IMR-90 (cell line): ENCODE measurements around the gene TOB2. TPM values are rescaled to one million over a fixed set of nuclear protein-coding genes. Genes with fewer than 3 reads are reported as not detected.

ENCODE experiments used
- ATAC-seq: fragments of 200-7000 bp; cut with Tn5 transposase; 2 replicates; pipeline ENCODE4 v1.9.1; 2020; ENCODE audit warnings: low read depth, mild to moderate bottlenecking, moderate library complexity
- BruUV-seq: library from RNA; stranded (reverse); fragments of 400-500 nt; replicated peaks from 2 replicates; lab custom pipeline; 2021; lab: Mats Ljungman, UMichigan
- CTCF ChIA-PET: fragments of 300-600 bp; formaldehyde crosslinking; extraction: SDS; loops from one replicate; lab custom pipeline; 2021; ENCODE audit warnings: antibody characterized with exemption; lab: Yijun Ruan, JAX
- POLR2A ChIA-PET: fragments of 300-600 bp; sonication (Branson Sonifier 250); formaldehyde crosslinking; loops from one replicate; lab custom pipeline; 2022; ENCODE audit warnings: antibody characterized with exemption; ENCODE audit not compliant: unreplicated experiment; lab: Charles Lee
- DNase-seq: peaks from one replicate; pipeline ENCODE4 v3.0.0; 2013
- H2AFZ ChIP-seq: replicated peaks from 2 replicates; pipeline ENCODE3; 2013; ENCODE audit warnings: low read length, mild to moderate bottlenecking; ENCODE audit not compliant: poor library complexity
- H2AK5ac ChIP-seq: 2 replicates; pipeline ENCODE4 v1.6.1; 2013; ENCODE audit warnings: low read depth, low read length, inconsistent platforms
- H2AK9ac ChIP-seq: replicated peaks from 2 replicates; pipeline ENCODE3; 2013; ENCODE audit warnings: mild to moderate bottlenecking, low read depth, low read length, moderate library complexity; ENCODE audit not compliant: poor library complexity
- H2BK120ac ChIP-seq: 2 replicates; pipeline ENCODE4 v1.6.1; 2013; ENCODE audit warnings: low read depth, low read length, inconsistent platforms
- H2BK15ac ChIP-seq: 3 replicates; pipeline ENCODE4 v1.6.1; 2013; ENCODE audit warnings: low read depth, low read length, inconsistent platforms
- H2BK20ac ChIP-seq: 2 replicates; pipeline ENCODE4 v1.6.1; 2013; ENCODE audit warnings: low read depth, mild to moderate bottlenecking, inconsistent platforms, low read length, moderate library complexity
- H2BK5ac ChIP-seq: 2 replicates; pipeline ENCODE4 v1.6.1; 2013; ENCODE audit warnings: mild to moderate bottlenecking, low read depth, low read length, inconsistent platforms; ENCODE audit not compliant: poor library complexity, severe bottlenecking
- H3K14ac ChIP-seq: replicated peaks from 2 replicates; pipeline ENCODE4 v1.6.1; 2013; ENCODE audit warnings: low read depth, low read length, inconsistent platforms
- H3K18ac ChIP-seq: 2 replicates; pipeline ENCODE4 v1.6.1; 2013; ENCODE audit warnings: low read depth, low read length, control low read depth
- H3K23ac ChIP-seq: 2 replicates; pipeline ENCODE4 v1.6.1; 2013; ENCODE audit warnings: low read depth, low read length, inconsistent platforms
- H3K27ac ChIP-seq: 2 replicates; pipeline ENCODE4 v1.5.1; 2013; ENCODE audit warnings: mild to moderate bottlenecking, control low read depth, low read length; ENCODE audit not compliant: insufficient read depth
- H3K27me3 ChIP-seq: 2 replicates; pipeline ENCODE4 v1.6.1; 2013; ENCODE audit warnings: low read length; ENCODE audit not compliant: control insufficient read depth, insufficient read depth
- H3K36me3 ChIP-seq: 2 replicates; pipeline ENCODE4 v1.6.1; 2013; ENCODE audit warnings: low read length, mixed read lengths; ENCODE audit not compliant: control insufficient read depth, insufficient read depth
- H3K4ac ChIP-seq: 2 replicates; pipeline ENCODE4 v1.6.1; 2013; ENCODE audit warnings: low read depth, low read length, inconsistent platforms
- H3K4me1 ChIP-seq: 2 replicates; pipeline ENCODE4 v1.6.1; 2013; ENCODE audit warnings: low read length, mixed read lengths; ENCODE audit not compliant: control insufficient read depth, insufficient read depth
- H3K4me2 ChIP-seq: 2 replicates; pipeline ENCODE4 v1.6.1; 2013; ENCODE audit warnings: low read depth, mild to moderate bottlenecking, control low read depth, low read length, moderate library complexity
- H3K4me3 ChIP-seq: 2 replicates; pipeline ENCODE4 v1.5.1; 2013; ENCODE audit warnings: low read depth, mild to moderate bottlenecking, control low read depth, low read length, moderate library complexity; ENCODE audit not compliant: insufficient read depth
- H3K56ac ChIP-seq: 2 replicates; pipeline ENCODE4 v1.6.1; 2013; ENCODE audit warnings: low read length, inconsistent platforms; ENCODE audit not compliant: insufficient read depth; ENCODE audit errors: extremely low read depth
- H3K79me1 ChIP-seq, 2 experiments: 2 replicates each; pipeline ENCODE4 v1.6.1; 2013; ENCODE audit warnings: low read length in 2 of 2, inconsistent platforms in 1 of 2, low read depth in 1 of 2
- H3K9ac ChIP-seq: 2 replicates; pipeline ENCODE4 v1.6.1; 2013; ENCODE audit warnings: low read depth, low read length, control low read depth
- H3K9me1 ChIP-seq: 2 replicates; pipeline ENCODE4 v1.6.1; 2013; ENCODE audit warnings: low read length, inconsistent platforms; ENCODE audit not compliant: insufficient read depth
- H3K9me3 ChIP-seq: 2 replicates; pipeline ENCODE4 v1.6.1; 2013; ENCODE audit warnings: low read length; ENCODE audit not compliant: control insufficient read depth, insufficient read depth
- H4K20me1 ChIP-seq: 2 replicates; pipeline ENCODE4 v1.6.1; 2013; ENCODE audit warnings: low read length, inconsistent platforms; ENCODE audit not compliant: insufficient read depth
- H4K5ac ChIP-seq: 2 replicates; pipeline ENCODE4 v1.6.1; 2013; ENCODE audit warnings: mild to moderate bottlenecking, low read depth, low read length, control low read depth
- H4K8ac ChIP-seq, 2 experiments: 2 replicates each; pipeline ENCODE4 v1.6.1; 2013; ENCODE audit warnings: low read depth in 2 of 2, low read length in 2 of 2, control low read depth in 1 of 2, inconsistent platforms in 1 of 2
- H4K91ac ChIP-seq: 2 replicates; pipeline ENCODE4 v1.6.1; 2013; ENCODE audit warnings: low read depth, low read length, inconsistent platforms; ENCODE audit not compliant: insufficient read depth
- CHD1 ChIP-seq: IDR thresholded peaks from 2 replicates; pipeline ENCODE4 v1.6.1; 2012; ENCODE audit warnings: low read depth, low read length, improper control_type of control experiment
- FOS ChIP-seq: fragments of 150-350 bp; IDR thresholded peaks from 2 replicates; pipeline ENCODE4 v1.6.1; 2016; ENCODE audit warnings: low read depth, low read length
- MXI1 ChIP-seq: IDR thresholded peaks from 2 replicates; pipeline ENCODE4 v1.6.1; 2012; ENCODE audit warnings: low read depth, mild to moderate bottlenecking, low read length, moderate library complexity, borderline replicate concordance
- POLR2A ChIP-seq: IDR thresholded peaks from 2 replicates; pipeline ENCODE4 v1.6.1; 2012; ENCODE audit warnings: mild to moderate bottlenecking, low read depth, low read length
- RCOR1 ChIP-seq: IDR thresholded peaks from 2 replicates; pipeline ENCODE4 v1.6.1; 2012; ENCODE audit warnings: mild to moderate bottlenecking, low read length, improper control_type of control experiment; ENCODE audit not compliant: insufficient replicate concordance
- WGBS, 2 experiments: methylation state at CpG; one replicate each; pipeline versions ENCODE4 v1.1.5 to v1.1.7; 2013; ENCODE audit warnings: missing lambda C conversion rate in 2 of 2; ENCODE audit not compliant: insufficient read length in 1 of 2; ENCODE audit errors: extremely low coverage in 2 of 2; 5-methylcytosine and 5-hydroxymethylcytosine counted together
- dilution Hi-C: fragments of 300-500 bp; cut with HindIII; formaldehyde crosslinking; loops from one replicate; pipeline ENCODE4 v1.14.3; 2018; ENCODE audit warnings: low sequenced_read_pairs; ENCODE audit not compliant: unreplicated experiment
- in situ Hi-C: fragments of 300-500 bp; cut with MboI; formaldehyde crosslinking; loops from 3 replicates; pipeline ENCODE4 v1.14.3; 2019; ENCODE audit warnings: low sequenced_read_pairs, inconsistent platforms, mixed read lengths
- intact Hi-C: fragments of 100-400 bp; cut with micrococcal nuclease; formaldehyde crosslinking; loops from 2 replicates; pipeline ENCODE4 v1.10.0; 2022
- polyA plus RNA-seq, 3 experiments: library from polyadenylated mRNA; depleted of rRNA; stranded (reverse); fragments of >200 nt; gene quantifications; 2 replicates each; pipeline ENCODE4 v1.2.3, GENCODE V29; 2012; ENCODE audit warnings: low replicate concordance in 1 of 3
- total RNA-seq: library from RNA; depleted of rRNA; stranded (reverse); fragments of >200 nt; gene quantifications from 2 replicates; pipeline ENCODE4 v1.2.3, GENCODE V29; 2012
- TF ChIP-seq, protein P1 (sequence below): fragments of 150-350 bp; IDR thresholded peaks from 2 replicates; pipeline ENCODE4 v1.6.1; 2016; ENCODE audit warnings: low read depth, mild to moderate bottlenecking, low read length, moderate library complexity, borderline replicate concordance

Gene TOB2
- total and polyA plus RNA-seq, 2 of the 4 experiments (the other 2 are of a cell fraction): 17.4 to 23.3 TPM

DNA sequence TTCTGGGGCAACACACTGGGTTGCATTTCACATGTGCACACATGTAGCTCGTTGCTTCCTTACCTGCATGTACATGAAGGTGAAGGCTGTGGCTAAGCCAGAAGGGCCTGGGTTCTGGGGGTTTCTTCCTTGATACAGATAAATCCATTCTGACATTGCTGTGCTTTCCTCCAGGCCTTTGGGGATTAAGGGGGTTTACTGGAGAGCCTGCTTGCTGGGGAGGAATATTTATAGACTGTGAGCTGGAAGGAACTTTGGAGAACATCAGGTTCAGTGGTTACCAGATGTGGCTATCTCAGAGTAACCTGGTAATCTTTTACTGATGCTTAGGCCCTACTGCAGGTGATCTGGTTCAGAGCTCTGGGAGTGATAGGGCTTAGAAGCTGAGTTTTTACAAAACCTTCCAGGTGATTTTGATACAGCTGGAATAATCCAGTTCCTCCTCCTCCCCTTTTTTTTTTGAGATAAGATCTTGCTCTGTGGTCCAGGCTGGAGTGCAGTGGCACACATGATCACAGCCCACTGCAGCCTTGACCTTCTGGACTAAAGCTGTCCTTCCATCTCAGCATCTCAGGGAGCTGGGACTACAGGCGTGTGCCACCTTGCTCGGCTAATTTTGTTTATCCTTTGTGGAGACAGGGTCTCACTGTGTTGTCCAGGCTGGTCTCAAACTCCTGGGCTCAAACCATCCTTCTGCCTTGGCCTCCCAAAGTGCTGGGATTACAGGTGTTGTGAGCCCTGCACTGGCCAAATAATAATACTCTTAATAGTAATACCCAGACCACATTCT, 42.2 kb upstream of the TOB2 start (continued):
- TF ChIP-seq MXI1 (no peak), CHD1 (no peak), RCOR1 (no peak), FOS (no peak), POLR2A (no peak)

DNA sequence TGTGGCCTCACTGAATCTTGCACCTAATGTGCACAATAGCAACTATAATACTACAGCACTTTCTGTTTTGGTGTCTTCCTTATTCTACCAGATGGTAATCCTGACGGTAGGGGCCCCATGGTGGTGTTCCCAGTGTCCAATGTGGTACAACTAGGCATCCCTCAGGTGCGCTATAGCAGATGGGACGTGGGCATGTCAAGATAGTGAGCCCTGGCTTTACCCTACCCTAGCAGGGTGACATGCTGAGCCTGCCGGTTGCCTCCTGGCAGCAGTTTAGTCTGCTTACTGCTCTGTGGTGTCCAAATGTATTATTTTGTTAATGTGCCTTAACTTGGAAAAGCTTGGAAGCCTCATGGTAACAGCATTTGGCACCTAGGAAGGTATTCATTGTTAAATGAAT, 41.5 kb upstream of the TOB2 start:
- in situ Hi-C loops: no loop called here
- H3K56ac ChIP-seq: no peak overlapping the region
- H3K27ac ChIP-seq: no peak overlapping the region
- H3K23ac ChIP-seq: no peak overlapping the region
- ChIA-PET CTCF (no interaction called here), POLR2A (no interaction called here)
- H2AFZ ChIP-seq: no peak overlapping the region
- peaks cover 55% of the 10 kb centered on the region for H4K20me1 ChIP-seq
- H4K8ac ChIP-seq: no peak overlapping the region
- no peaks in the 10 kb centered on the region; the same call in 1 of the 2 replicates for H3K36me3 ChIP-seq
- no CpG with 5 or more reads among the region's 4 CpGs for WGBS, 2 experiments
- no peak overlapping the region for H3K9ac ChIP-seq
- H2BK120ac ChIP-seq: no peak overlapping the region
- peaks cover 29 to 82% of the 10 kb centered on the region in 2 experiments for H3K79me1 ChIP-seq
- no peaks in the 10 kb centered on the region for H3K27me3 ChIP-seq
- no peak overlapping the region for H2BK15ac ChIP-seq
- TF ChIP-seq, protein P1, sequence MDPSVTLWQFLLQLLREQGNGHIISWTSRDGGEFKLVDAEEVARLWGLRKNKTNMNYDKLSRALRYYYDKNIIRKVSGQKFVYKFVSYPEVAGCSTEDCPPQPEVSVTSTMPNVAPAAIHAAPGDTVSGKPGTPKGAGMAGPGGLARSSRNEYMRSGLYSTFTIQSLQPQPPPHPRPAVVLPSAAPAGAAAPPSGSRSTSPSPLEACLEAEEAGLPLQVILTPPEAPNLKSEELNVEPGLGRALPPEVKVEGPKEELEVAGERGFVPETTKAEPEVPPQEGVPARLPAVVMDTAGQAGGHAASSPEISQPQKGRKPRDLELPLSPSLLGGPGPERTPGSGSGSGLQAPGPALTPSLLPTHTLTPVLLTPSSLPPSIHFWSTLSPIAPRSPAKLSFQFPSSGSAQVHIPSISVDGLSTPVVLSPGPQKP: no peak
- H2BK5ac ChIP-seq: no peak overlapping the region
- H3K4me2 ChIP-seq: no peak overlapping the region
- no peak overlapping the region for H2BK20ac ChIP-seq
- dilution Hi-C loops: no loop called here
- H3K18ac ChIP-seq: no peak overlapping the region
- H3K9me3 ChIP-seq: no peaks in the 10 kb centered on the region
- H3K4me1 ChIP-seq: peaks cover 11% of the 10 kb centered on the region
- H4K5ac ChIP-seq: no peak overlapping the region
- H3K4ac ChIP-seq: no peak overlapping the region
- no peak overlapping the region for H4K91ac ChIP-seq
- H3K4me3 ChIP-seq: no peak overlapping the region
- ATAC-seq: no peak
- no peak overlapping the region for H2AK9ac ChIP-seq
- intact Hi-C loops: no loop called here
- no peak overlapping the region for H3K14ac ChIP-seq
- peaks cover 6% of the 10 kb centered on the region for H3K9me1 ChIP-seq
- no peak for DNase-seq
- no TSS peak for BruUV-seq
- H2AK5ac ChIP-seq: peak overlapping the region; percentile 43; the same call in 1 of the 2 replicates
